ENCODE data around the gene CRYL1.

Gene CRYL1

GRCh38 chr13:20420938-20421337 is 104.7 kb downstream of the CRYL1 start:
- no peak for DNase-seq (ENCODE audit: low spot score)

DNA sequence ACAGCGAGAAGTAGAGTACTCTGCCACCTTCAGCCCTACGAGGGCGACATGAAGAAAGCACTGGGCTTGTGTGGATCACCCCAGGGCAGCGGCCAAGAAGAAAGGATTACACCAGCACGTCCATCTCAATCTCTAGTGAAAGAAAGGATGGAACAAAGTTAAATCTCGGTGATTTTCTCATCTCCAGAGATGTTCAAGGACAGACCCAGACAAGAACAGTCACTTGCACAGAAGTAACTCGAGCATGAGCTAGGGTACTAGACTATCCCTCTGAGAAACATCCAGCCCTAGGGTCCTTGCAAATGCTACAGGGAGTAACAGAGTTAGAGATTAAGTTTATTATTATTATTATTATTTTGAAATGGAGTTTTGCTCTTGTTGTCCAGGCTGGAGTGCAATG is 106.7 kb downstream of the CRYL1 start:
- no peak for DNase-seq (ENCODE audit: low spot score)

- no peak for DNase-seq (ENCODE audit: low spot score)
Measured at GRCh38 chr13:20416223-20416745, 109.4 kb downstream of the CRYL1 start.

DNA sequence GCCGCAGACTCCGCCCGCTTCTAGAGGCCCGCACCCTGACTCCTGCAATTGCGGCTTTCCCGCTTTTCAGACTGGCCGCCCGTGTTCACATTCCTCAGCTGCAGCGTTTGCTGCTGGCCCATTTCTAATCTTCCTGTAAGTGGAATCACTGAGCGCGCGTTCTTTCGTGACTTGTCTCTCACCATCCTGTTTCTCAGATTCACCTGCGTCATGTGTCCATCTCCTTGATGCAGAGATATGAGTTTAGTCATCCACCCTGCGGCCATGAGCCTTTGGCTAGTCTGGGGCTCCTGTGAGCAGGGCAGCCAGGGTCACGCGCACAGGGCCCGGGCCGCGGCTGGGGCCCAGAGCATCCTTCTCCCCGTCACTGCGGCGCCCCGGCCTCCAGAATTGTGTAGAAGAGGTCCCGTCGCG is 110.0 kb downstream of the CRYL1 start:
- DNase-seq (ENCODE audit: low spot score): no peak

DNA sequence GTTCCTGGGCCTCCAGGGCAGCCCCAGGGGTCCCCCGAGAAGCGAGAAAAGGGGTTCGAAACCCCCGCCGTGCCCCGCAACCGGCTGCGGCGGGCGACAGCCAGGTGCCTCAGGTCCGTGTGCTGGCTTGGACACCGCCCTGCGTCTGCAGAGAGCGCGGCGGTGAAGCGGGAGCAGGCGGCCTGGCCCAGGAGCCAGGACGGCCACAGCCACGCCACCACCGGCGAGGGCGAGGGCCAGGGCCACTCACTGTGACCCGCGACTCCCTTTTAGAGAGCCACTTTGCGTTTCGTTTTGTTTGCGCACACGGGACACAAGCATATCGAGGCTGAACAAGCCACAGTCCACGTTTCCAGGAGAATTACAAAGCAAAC is 110.4 kb downstream of the CRYL1 start:
- no peak for DNase-seq (ENCODE audit: low spot score)

DNA sequence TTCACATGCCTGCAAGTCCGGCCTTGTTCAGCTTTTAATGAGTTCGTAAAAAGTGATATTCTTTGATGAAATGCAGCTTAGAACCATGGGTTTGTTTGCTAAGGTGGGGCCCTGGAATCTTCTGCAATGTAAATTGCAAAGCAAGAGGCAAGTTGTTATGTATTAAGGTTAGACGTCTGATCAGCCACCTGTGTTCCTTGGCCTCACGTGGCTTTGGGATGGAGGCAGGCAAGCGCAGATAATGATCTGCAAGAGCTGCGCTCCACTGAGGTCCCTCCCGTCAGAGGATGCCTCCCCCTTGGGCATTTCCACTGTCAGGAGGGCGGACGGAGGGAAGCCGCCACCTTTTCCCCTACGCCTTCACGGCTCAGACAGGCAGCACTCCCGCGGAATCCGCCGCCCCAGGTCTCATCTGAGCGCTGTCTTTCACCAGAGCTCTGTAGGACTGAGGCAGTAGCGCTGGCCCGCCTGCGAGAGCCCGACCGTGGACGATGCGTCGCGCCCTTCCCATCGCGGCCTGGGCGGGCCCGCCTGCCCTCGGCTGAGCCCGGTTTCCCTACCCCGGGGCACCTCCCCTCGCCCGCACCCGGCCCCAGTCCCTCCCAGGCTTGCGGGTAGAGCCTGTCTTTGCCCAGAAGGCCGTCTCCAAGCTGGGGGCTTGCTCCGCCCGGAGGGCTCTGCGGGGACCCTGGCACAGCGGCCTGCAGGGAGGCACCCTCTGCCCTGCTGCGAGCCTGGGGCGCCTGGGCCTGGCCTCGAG is 110.9 kb downstream of the CRYL1 start:
- no peak for DNase-seq (ENCODE audit: low spot score)

- no peak for DNase-seq (ENCODE audit: low spot score)
Measured at GRCh38 chr13:20412691-20413355, 112.8 kb downstream of the CRYL1 start.

- no peak for DNase-seq (ENCODE audit: low spot score)
Measured at GRCh38 chr13:20411638-20412342, 113.9 kb downstream of the CRYL1 start.

GRCh38 chr13:20410726-20411125 is 114.9 kb downstream of the CRYL1 start:
- DNase-seq (ENCODE audit: low spot score): no peak

GRCh38 chr13:20408181-20408580 is 117.5 kb downstream of the CRYL1 start:
- DNase-seq (ENCODE audit: low spot score): no peak

DNA sequence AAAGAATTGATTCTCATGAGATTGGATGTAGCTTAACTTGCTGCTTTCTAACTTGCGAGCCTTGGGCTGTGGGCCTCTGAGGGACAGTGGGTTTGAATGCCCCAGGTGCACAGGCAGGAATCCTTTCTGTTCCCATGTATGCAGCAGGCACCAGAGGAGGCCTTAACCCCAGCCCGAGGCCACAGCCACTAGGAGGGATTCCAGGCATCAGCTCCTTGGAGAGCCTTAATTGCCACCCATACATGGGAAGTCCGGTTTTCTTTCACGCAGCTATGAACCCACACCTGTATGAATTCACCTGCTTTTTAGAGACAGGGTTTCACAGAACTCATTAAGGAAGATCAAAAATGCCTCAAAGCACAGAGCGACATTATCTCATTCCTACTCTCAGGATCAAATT is 117.9 kb downstream of the CRYL1 start:
- DNase-seq (ENCODE audit: low spot score): no peak

DNA sequence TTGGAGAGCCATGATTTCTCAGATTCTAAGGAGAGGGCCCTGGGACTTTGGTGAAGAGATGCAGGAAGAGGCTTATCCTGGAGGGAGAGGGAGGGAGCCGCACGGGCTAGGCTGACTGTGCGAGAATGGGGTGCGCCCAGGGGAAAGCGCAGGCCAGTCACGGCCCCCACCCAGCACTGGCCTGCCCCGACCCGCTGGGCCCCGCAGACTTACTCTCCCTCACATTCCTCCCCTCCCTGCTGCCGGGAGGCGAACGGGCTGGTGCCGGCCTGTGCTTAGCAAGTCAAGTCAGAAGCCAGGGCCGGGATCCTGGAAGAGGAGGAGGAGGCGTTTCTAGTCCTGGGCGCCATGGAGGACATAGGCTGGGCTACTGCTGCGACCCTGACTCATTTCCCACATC is 120.0 kb downstream of the CRYL1 start:
- DNase-seq (ENCODE audit: low spot score): no peak

DNA sequence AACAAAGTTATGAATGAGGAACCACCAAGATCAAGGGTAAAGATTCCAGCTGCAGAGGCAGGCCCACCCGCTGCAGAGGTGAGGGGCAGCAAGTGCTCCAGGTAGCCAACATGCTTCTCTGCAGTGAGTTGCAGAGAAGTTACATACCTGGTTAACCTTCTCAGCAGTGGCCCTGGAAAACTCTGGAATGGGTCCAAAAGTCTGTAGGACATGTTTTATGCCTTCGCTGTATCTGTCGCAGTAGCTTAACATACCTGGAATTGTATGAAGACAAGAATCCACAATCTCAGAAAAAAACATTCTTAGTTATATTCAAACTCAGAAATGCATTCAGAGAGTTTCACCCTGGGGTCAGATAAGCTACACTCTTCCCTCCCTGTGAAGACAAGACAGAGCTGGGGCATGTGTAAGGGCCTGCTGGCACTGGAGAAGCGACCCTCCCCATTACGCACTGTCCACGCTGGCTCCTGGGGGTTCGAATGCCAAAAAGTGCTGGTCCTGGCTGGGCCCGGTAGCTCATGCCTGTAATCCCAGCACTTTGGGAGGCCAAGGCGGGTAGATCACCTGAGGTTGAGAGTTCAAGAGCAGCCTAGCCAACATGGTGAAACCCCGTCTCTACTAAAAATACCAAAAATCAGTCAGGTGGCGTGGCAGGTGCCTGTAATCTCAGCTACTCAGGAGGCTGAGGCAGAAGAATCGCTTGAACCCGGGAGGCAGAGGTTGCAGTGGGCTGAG is 121.0 kb downstream of the CRYL1 start:
- no peak for DNase-seq (ENCODE audit: low spot score)

DNA sequence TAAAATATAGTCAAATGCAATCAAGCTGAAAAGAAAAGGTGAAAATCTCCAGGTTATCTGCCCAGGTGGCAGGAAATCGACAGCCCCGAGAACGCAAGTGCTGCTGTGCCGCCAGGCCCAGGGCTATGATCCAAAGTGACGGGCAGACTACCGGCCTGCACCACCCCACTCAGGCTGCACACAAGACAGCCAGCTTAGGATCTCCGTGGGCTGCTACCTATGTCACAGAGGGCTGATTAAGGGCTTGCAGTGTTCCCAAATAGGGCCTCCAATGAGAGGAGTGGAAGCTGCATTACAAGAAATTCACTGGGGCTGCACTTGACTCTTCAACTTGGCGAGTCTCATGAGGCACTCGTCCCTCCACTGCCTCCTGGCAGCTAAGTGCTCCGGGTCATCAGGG is 121.8 kb downstream of the CRYL1 start:
- DNase-seq (ENCODE audit: low spot score): no peak

GRCh38 chr13:20402881-20403280 is 122.8 kb downstream of the CRYL1 start:
- DNase-seq (ENCODE audit: low spot score): no peak

- DNase-seq (ENCODE audit: low spot score): no peak
Measured at GRCh38 chr13:20401931-20402856, 123.5 kb downstream of the CRYL1 start.

- DNase-seq (ENCODE audit: low spot score): no peak
Measured at GRCh38 chr13:20401531-20401930, 124.1 kb downstream of the CRYL1 start.

DNA sequence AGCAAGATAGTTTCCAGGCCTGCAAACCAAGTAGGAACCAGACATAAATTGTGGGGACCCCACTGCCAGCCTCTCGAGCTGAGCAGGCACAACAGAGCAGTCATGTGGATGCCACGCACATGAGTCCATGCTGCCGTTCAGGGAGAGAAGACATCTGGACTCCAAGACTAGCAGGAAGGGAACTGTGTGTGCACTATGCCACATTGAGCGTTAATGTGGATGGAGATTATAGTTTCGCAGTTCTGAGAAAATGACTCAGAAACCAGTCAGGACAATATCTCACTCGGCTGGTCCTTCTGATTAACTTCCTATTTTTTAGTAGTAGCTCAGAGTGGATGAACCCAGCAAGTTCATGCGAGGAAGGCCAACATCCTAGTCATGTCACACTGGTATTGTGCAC is 124.9 kb downstream of the CRYL1 start:
- no peak for DNase-seq (ENCODE audit: low spot score)

- no peak for DNase-seq (ENCODE audit: low spot score)
Measured at GRCh38 chr13:20399961-20400360, 125.7 kb downstream of the CRYL1 start.

GRCh38 chr13:20399515-20399914 is 126.1 kb downstream of the CRYL1 start:
- no peak for DNase-seq (ENCODE audit: low spot score)

- DNase-seq (ENCODE audit: low spot score): no peak
Measured at GRCh38 chr13:20398459-20398858, 127.2 kb downstream of the CRYL1 start.

Measured in hematopoietic multipotent progenitor cell treated with erythropoietin and hydrocortisone succinate and interleukin-3 and kit ligand, for 15 days (in vitro differentiated cells).